ENCODE measurements around the gene ARID1B.

- TF ChIP-seq, protein P1, sequence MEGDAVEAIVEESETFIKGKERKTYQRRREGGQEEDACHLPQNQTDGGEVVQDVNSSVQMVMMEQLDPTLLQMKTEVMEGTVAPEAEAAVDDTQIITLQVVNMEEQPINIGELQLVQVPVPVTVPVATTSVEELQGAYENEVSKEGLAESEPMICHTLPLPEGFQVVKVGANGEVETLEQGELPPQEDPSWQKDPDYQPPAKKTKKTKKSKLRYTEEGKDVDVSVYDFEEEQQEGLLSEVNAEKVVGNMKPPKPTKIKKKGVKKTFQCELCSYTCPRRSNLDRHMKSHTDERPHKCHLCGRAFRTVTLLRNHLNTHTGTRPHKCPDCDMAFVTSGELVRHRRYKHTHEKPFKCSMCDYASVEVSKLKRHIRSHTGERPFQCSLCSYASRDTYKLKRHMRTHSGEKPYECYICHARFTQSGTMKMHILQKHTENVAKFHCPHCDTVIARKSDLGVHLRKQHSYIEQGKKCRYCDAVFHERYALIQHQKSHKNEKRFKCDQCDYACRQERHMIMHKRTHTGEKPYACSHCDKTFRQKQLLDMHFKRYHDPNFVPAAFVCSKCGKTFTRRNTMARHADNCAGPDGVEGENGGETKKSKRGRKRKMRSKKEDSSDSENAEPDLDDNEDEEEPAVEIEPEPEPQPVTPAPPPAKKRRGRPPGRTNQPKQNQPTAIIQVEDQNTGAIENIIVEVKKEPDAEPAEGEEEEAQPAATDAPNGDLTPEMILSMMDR (IDR thresholded peaks at IDR 0.05): no peak
- TF ChIP-seq EZH2 (IDR thresholded peaks at IDR 0.05; ENCODE audit: borderline replicate concordance, insufficient read depth, low read depth, low read length, poor library complexity, severe bottlenecking): no peak
Observed at GRCh38 chr6:156953479-156954146, 176.4 kb downstream of the ARID1B start.
